Progenitor cell of endocrine pancreas (in vitro differentiated cells): ENCODE data around the gene TMEM151A. TPM values are rescaled to one million over a fixed set of nuclear protein-coding genes. Genes with fewer than 3 reads are reported as not detected.
"Not testable (repeated sequence)": the region's sequence is repeated elsewhere in the genome, so short reads cannot be mapped to it uniquely, and the experiment has no call there.

Experiments used
- DNase-seq: peaks from one replicate; pipeline ENCODE4 v3.0.0; 2021; ENCODE audit warnings: low spot score; ENCODE audit not compliant: unreplicated experiment
- H3K27ac Mint-ChIP-seq: 2 replicates; pipeline ENCODE4 v1.8.0; 2021; ENCODE audit warnings: mild to moderate bottlenecking, moderate library complexity, mixed read lengths
- H3K27me3 Mint-ChIP-seq: 2 replicates; pipeline ENCODE4 v1.8.0; 2021; ENCODE audit warnings: mixed read lengths
- H3K36me3 Mint-ChIP-seq: 2 replicates; pipeline ENCODE4 v1.8.0; 2022; ENCODE audit warnings: mixed read lengths; ENCODE audit not compliant: insufficient read depth
- H3K4me1 Mint-ChIP-seq: 2 replicates; pipeline ENCODE4 v1.8.0; 2021; ENCODE audit warnings: low read depth, mixed read lengths
- H3K4me3 Mint-ChIP-seq: 2 replicates; pipeline ENCODE4 v1.8.0; 2021; ENCODE audit warnings: low read depth, mild to moderate bottlenecking, moderate library complexity, mixed read lengths
- H3K9me3 Mint-ChIP-seq: 2 replicates; pipeline ENCODE4 v1.8.0; 2021; ENCODE audit warnings: low read depth, mixed read lengths
- CTCF ChIP-seq: fragments of 200-600 bp; sonication (generic); IDR thresholded peaks from one replicate; pipeline ENCODE4 v1.5.0; 2021; ENCODE audit warnings: antibody characterized with exemption, mild to moderate bottlenecking; ENCODE audit not compliant: unreplicated experiment
- total RNA-seq: library from RNA; stranded (reverse); gene quantifications from 2 replicates; pipeline ENCODE4 v1.2.1, GENCODE V29; 2021

The TMEM151A gene
- total RNA-seq, 1 donor from 2014 or later: 0.57 TPM

- Mint-ChIP-seq H3K27ac (no peak overlapping the region), H3K4me1 (peaks cover 9% of the 10 kb centered on the region), H3K4me3 (no peak overlapping the region), H3K27me3 (no peaks in the 10 kb centered on the region), H3K9me3 (no peaks in the 10 kb centered on the region), H3K36me3 (peaks cover 12% of the 10 kb centered on the region)
- DNase-seq: no peak
- no peak for TF ChIP-seq CTCF
Measured at GRCh38 chr11:66272596-66272995, 19.1 kb upstream of the TMEM151A start.

GRCh38 chr11:66274219-66274618 is 17.5 kb upstream of the TMEM151A start:
- H3K36me3 Mint-ChIP-seq: peaks cover 12% of the 10 kb centered on the region
- H3K27ac Mint-ChIP-seq: no peak overlapping the region
- no peak for TF ChIP-seq CTCF
- H3K9me3 Mint-ChIP-seq: no peaks in the 10 kb centered on the region
- DNase-seq: no peak
- no peak overlapping the region for H3K4me3 Mint-ChIP-seq
- peaks cover 6% of the 10 kb centered on the region for H3K4me1 Mint-ChIP-seq
- no peaks in the 10 kb centered on the region for H3K27me3 Mint-ChIP-seq

GRCh38 chr11:66275396-66275795 is 16.3 kb upstream of the TMEM151A start:
- Mint-ChIP-seq H3K27me3 (peaks cover 3% of the 10 kb centered on the region), H3K27ac (no peak overlapping the region), H3K9me3 (no peaks in the 10 kb centered on the region), H3K4me1 (peaks cover 8% of the 10 kb centered on the region), H3K36me3 (peaks cover 12% of the 10 kb centered on the region), H3K4me3 (no peak overlapping the region)
- TF ChIP-seq CTCF: no peak
- DNase-seq: no peak

GRCh38 chr11:66275984-66276612 is 15.6 kb upstream of the TMEM151A start:
- H3K4me1 Mint-ChIP-seq: peaks cover 11% of the 10 kb centered on the region
- no peak overlapping the region for H3K4me3 Mint-ChIP-seq
- TF ChIP-seq CTCF: no peak
- DNase-seq: no peak
- peaks cover 12% of the 10 kb centered on the region for H3K36me3 Mint-ChIP-seq
- H3K9me3 Mint-ChIP-seq: no peaks in the 10 kb centered on the region
- no peak overlapping the region for H3K27ac Mint-ChIP-seq
- peaks cover 6% of the 10 kb centered on the region for H3K27me3 Mint-ChIP-seq

- Mint-ChIP-seq H3K36me3 (peaks cover 12% of the 10 kb centered on the region), H3K4me1 (peaks cover 13% of the 10 kb centered on the region)
- H3K9me3 Mint-ChIP-seq, H3K4me3 Mint-ChIP-seq, H3K27me3 Mint-ChIP-seq, H3K27ac Mint-ChIP-seq, DNase-seq: not testable (repeated sequence)
Measured at GRCh38 chr11:66276619-66277018, 15.1 kb upstream of the TMEM151A start.

- H3K4me3 Mint-ChIP-seq, H3K27ac Mint-ChIP-seq, H3K9me3 Mint-ChIP-seq, H3K27me3 Mint-ChIP-seq, DNase-seq: not testable (repeated sequence)
- Mint-ChIP-seq H3K4me1 (peaks cover 13% of the 10 kb centered on the region), H3K36me3 (peaks cover 12% of the 10 kb centered on the region)
Measured at GRCh38 chr11:66277064-66277463, 14.6 kb upstream of the TMEM151A start.
